ENCODE measurements around the gene ENO2. TPM values are rescaled to one million over a fixed set of nuclear protein-coding genes. Genes with fewer than 3 reads are reported as not detected.
A peak's percentile ranks its signal among the peaks of the same experiment; 100 is the strongest.

Gene ENO2
- total and polyA plus RNA-seq, 9 donors = 5.0 to 22.3 (median 11.5) TPM

GRCh38 chr12:6952121-6952862 lies 37.9 kb downstream of the ENO2 start:
- H3K27me3 ChIP-seq = no peaks in the 10 kb centered on the region
- WGBS, 3 donors = 76 to 82% (median 76%) methylated on average over 22 of the region's 22 CpGs
- intact Hi-C loops (cut with DNase I) = no loop called here

DNA sequence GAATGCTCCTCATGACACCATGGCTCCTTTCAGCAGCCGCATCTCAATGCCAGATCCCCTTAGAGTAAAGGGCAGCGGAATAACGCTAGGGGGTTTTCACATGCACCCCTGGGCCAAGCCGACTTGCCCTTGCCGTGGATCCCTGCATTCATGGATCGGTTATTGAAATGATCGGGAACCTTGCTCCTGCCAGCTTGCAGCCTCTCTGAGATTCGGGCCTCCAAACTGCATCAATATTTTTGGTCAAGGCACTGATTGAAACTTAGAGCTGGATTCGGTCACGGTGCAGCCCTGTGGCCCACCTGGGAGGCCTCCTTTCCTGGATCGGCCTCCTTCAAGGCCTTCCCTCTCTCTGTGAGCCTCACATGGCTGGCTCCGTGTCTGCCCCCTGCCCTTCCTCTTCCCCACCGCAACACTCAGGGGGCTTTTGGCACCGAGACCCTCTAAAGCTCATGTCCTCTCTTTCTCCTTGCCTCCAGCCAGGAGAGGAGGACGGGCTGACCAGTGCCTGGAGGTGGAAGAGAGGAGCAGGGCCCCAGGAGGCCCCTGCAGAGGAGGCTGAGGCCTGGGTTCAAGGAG lies 38.6 kb downstream of the ENO2 start:
- 88 to 91% (median 88%) methylated on average over 15 of the region's 15 CpGs for WGBS, 3 donors
- no peaks in the 10 kb centered on the region for H3K9me3 ChIP-seq
- H3K27me3 ChIP-seq = no peaks in the 10 kb centered on the region
- H3K4me3 ChIP-seq = no peak overlapping the region
- H3K4me1 ChIP-seq (ENCODE audit: insufficient read depth) = no peaks in the 10 kb centered on the region
- intact Hi-C loops (cut with DNase I) = no loop called here
- TF ChIP-seq CTCF (IDR thresholded peaks at IDR 0.05) (no peak), EP300 (IDR thresholded peaks at IDR 0.05) (no peak), POLR2A (IDR thresholded peaks at IDR 0.05) (no peak)
- H3K36me3 ChIP-seq = no peaks in the 10 kb centered on the region
- peak in 1 of 5 donors; percentile 18 for DNase-seq
- H3K27ac ChIP-seq = no peak overlapping the region

More at GRCh38 chr12:6952121-6952862, 37.9 kb downstream of the ENO2 start:
- Histone ChIP-seq H3K36me3 (no peaks in the 10 kb centered on the region), H3K4me1 (ENCODE audit: insufficient read depth) (no peaks in the 10 kb centered on the region), H3K9me3 (no peaks in the 10 kb centered on the region), H3K4me3 (no peak overlapping the region), H3K27ac (no peak overlapping the region)
- TF ChIP-seq POLR2A (IDR thresholded peaks at IDR 0.05) = no peak
- TF ChIP-seq CTCF (IDR thresholded peaks at IDR 0.05) = no peak
- no peak for TF ChIP-seq EP300 (IDR thresholded peaks at IDR 0.05)
- peak in 1 of 5 donors; percentile 34 for DNase-seq

DNA sequence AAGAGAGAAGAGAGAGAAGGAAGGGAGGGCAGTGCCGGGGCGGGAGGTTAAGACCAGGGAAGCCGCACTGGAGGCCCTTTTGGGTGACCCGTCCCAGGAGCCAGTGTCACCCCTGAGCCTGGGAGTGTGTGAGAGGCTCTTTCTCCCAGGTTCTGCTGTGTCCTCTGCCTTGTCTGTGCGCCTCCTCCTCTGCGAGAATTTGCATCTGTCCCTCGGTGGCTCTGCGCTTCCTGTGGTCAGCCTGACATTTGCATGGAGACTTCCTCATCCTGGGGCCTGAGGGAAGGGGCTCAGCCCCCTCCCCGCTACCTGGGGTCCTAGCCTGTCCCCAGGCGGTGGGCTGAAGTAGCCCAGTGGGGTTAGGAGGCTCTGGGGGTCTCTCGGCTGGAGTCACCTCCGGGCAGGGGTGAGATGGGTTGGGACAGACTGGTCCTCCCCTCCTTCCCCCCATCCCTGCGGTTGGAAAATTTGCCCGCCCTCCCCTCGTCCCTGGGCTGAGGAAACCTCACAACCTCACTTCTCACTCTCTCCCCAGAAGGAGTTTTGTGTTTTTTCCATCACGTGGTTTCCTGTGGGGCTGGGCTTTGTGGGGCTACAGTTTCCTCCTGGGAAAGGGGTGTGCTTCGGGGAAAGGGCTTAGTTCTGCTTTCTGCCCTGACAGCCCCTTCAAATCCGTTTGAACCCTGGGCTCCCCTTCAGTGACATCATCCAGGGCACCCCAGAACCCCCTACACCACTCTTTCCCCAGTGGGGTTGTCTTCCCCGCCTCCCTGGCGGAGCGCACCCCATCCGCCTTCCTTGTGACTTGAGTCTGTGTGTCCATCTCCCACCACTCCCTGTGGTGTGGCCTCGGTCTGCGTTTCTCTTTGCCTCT lies 39.3 kb downstream of the ENO2 start:
- TF ChIP-seq POLR2A (IDR thresholded peaks at IDR 0.05) = no peak
- TF ChIP-seq EP300 (IDR thresholded peaks at IDR 0.05) = no peak
- no peak for TF ChIP-seq CTCF (IDR thresholded peaks at IDR 0.05)
- Histone ChIP-seq H3K9me3 (no peaks in the 10 kb centered on the region), H3K4me3 (no peak overlapping the region), H3K36me3 (no peaks in the 10 kb centered on the region), H3K4me1 (ENCODE audit: insufficient read depth) (no peaks in the 10 kb centered on the region), H3K27me3 (no peaks in the 10 kb centered on the region), H3K27ac (no peak overlapping the region)
- intact Hi-C loops (cut with DNase I) = no loop called here
- peak in 1 of 5 donors; percentile 35 for DNase-seq
- WGBS, 3 donors = 56 to 66% (median 63%) methylated on average over 24 of the region's 24 CpGs

- no peaks in the 10 kb centered on the region for H3K36me3 ChIP-seq
- no peak overlapping the region for H3K27ac ChIP-seq
- no peaks in the 10 kb centered on the region for H3K27me3 ChIP-seq
- WGBS, 3 donors = 70 to 75% (median 75%) methylated on average over 21 of the region's 21 CpGs
- DNase-seq = peak in 1 of 5 donors; percentile 37
- no peak overlapping the region for H3K4me3 ChIP-seq
- H3K4me1 ChIP-seq (ENCODE audit: insufficient read depth) = no peaks in the 10 kb centered on the region
- no peaks in the 10 kb centered on the region for H3K9me3 ChIP-seq
- TF ChIP-seq EP300 (IDR thresholded peaks at IDR 0.05) (no peak), POLR2A (IDR thresholded peaks at IDR 0.05) (no peak), CTCF (IDR thresholded peaks at IDR 0.05) (no peak)
- intact Hi-C loops (cut with DNase I) = no loop called here
These were observed 40.1 kb downstream of the ENO2 start for GRCh38 chr12:6954316-6955107.
